ENCODE data around the gene DERA. TPM values are rescaled to one million over a fixed set of nuclear protein-coding genes. Genes with fewer than 3 reads are reported as not detected.

The DERA gene
- total and polyA plus RNA-seq, 12 donors: 15.9 to 72.3 (median 31.4) TPM

GRCh38 chr12:15955281-15955680 is 44.1 kb downstream of the DERA start:
- WGBS, 4 donors: 82 to 90% (median 86%) methylated on average over 4 of the region's 4 CpGs
- TF ChIP-seq CTCF (IDR thresholded peaks at IDR 0.05) (no peak), POLR2A (IDR thresholded peaks at IDR 0.05) (no peak)
- Histone ChIP-seq H3K27me3 (no peaks in the 10 kb centered on the region), H3K36me3 (replicated peaks in 1 of 2) (no peaks in the 10 kb centered on the region), H3K4me3 (no peak overlapping the region), H3K9me3 (replicated peaks in 1 of 3) (no peaks in the 10 kb centered on the region), H3K27ac (no peak overlapping the region), H3K4me1 (replicated peaks in 1 of 2) (peaks cover 0 to 4% of the 10 kb centered on the region in 2 donors)
- intact Hi-C loops (cut with DNase I): no loop called here
- DNase-seq: no peak

- Histone ChIP-seq H3K9me3 (replicated peaks in 1 of 3) (no peaks in the 10 kb centered on the region), H3K27me3 (no peaks in the 10 kb centered on the region), H3K27ac (no peak overlapping the region), H3K4me1 (replicated peaks in 1 of 2) (no peaks in the 10 kb centered on the region), H3K4me3 (no peak overlapping the region), H3K36me3 (replicated peaks in 1 of 2) (no peaks in the 10 kb centered on the region)
- TF ChIP-seq POLR2A (IDR thresholded peaks at IDR 0.05) (no peak), CTCF (IDR thresholded peaks at IDR 0.05) (no peak)
- intact Hi-C loops (cut with DNase I): no loop called here
- 54 to 87% (median 74%) methylated on average over 1 of the region's 1 CpG for WGBS, 4 donors
- no peak for DNase-seq
Observed at GRCh38 chr12:15956010-15956409, 44.9 kb downstream of the DERA start.

GRCh38 chr12:15956413-15957185 is 45.5 kb downstream of the DERA start:
- no peak for DNase-seq
- TF ChIP-seq CTCF (IDR thresholded peaks at IDR 0.05): no peak
- no peak for TF ChIP-seq POLR2A (IDR thresholded peaks at IDR 0.05)
- H3K4me3 ChIP-seq: no peak overlapping the region
- H3K27ac ChIP-seq: no peak overlapping the region
- no peaks in the 10 kb centered on the region for H3K27me3 ChIP-seq
- 91 to 95% (median 94%) methylated on average over 9 of the region's 9 CpGs for WGBS, 4 donors
- H3K9me3 ChIP-seq (replicated peaks in 1 of 3): no peaks in the 10 kb centered on the region
- intact Hi-C loops (cut with DNase I): no loop called here
- no peaks in the 10 kb centered on the region for H3K4me1 ChIP-seq (replicated peaks in 1 of 2)
- no peaks in the 10 kb centered on the region for H3K36me3 ChIP-seq (replicated peaks in 1 of 2)

- Histone ChIP-seq H3K27me3 (no peaks in the 10 kb centered on the region), H3K36me3 (replicated peaks in 1 of 2) (peaks cover 0 to 7% of the 10 kb centered on the region in 2 donors), H3K4me3 (no peak overlapping the region), H3K9me3 (replicated peaks in 1 of 3) (no peaks in the 10 kb centered on the region), H3K4me1 (replicated peaks in 1 of 2) (no peaks in the 10 kb centered on the region), H3K27ac (no peak overlapping the region)
- intact Hi-C loops (cut with DNase I): no loop called here
- TF ChIP-seq CTCF (IDR thresholded peaks at IDR 0.05) (no peak), POLR2A (IDR thresholded peaks at IDR 0.05) (no peak)
- DNase-seq: no peak
- 88 to 92% (median 91%) methylated on average over 4 of the region's 4 CpGs for WGBS, 4 donors
Observed at GRCh38 chr12:15962760-15963159, 51.6 kb downstream of the DERA start.

All from adrenal gland (tissue), 12 donors.